Suprapubic skin (tissue), 4 donors: Measurements from ENCODE around the gene PCYOX1L. TPM values are rescaled to one million over a fixed set of nuclear protein-coding genes. Genes with fewer than 3 reads are reported as not detected.

Experiments
- DNase-seq, 2 donors: peaks; one replicate each; pipeline ENCODE4 v3.0.0-alpha.2; 2019; ENCODE audit warnings: low spot score in 2 of 2
- H3K27ac ChIP-seq: fragments of 200-600 bp; sonication (generic); one replicate; pipeline ENCODE4 v1.5.1; 2019
- H3K27me3 ChIP-seq: fragments of 200-600 bp; sonication (generic); one replicate; pipeline ENCODE4 v1.5.1; 2019
- H3K36me3 ChIP-seq: fragments of 200-600 bp; sonication (generic); one replicate; pipeline ENCODE4 v1.5.1; 2019
- H3K4me1 ChIP-seq: fragments of 200-600 bp; sonication (generic); one replicate; pipeline ENCODE4 v1.5.1; 2019
- H3K4me3 ChIP-seq: fragments of 200-600 bp; sonication (generic); one replicate; pipeline ENCODE4 v1.5.1; 2019; ENCODE audit warnings: mild to moderate bottlenecking
- H3K9me3 ChIP-seq: fragments of 200-600 bp; sonication (generic); one replicate; pipeline ENCODE4 v1.5.1; 2019
- CTCF ChIP-seq, 2 donors: fragments of 200-600 bp in 1 of 2; fragments of 450-650 bp in 1 of 2; sonication (generic) in 1 of 2; IDR thresholded peaks; one replicate each; pipeline ENCODE4 v1.5.1; 2016 to 2019; ENCODE audit warnings: antibody characterized with exemption in 2 of 2, mild to moderate bottlenecking in 1 of 2, moderate library complexity in 1 of 2
- EP300 ChIP-seq: sonication (generic); formaldehyde crosslinking; IDR thresholded peaks from one replicate; pipeline ENCODE4 v1.6.1; 2017; ENCODE audit warnings: antibody characterized with exemption
- POLR2A ChIP-seq, 2 donors: fragments of 450-650 bp; IDR thresholded peaks; one replicate each; pipeline ENCODE4 v1.6.1; 2017; ENCODE audit warnings: antibody characterized with exemption in 2 of 2, mild to moderate bottlenecking in 2 of 2, moderate library complexity in 2 of 2
- POLR2AphosphoS5 ChIP-seq, 3 donors: sonication (generic); formaldehyde crosslinking; IDR thresholded peaks; one replicate each; pipeline ENCODE4 v1.6.1; 2017; ENCODE audit warnings: antibody characterized with exemption in 3 of 3
- WGBS: methylation state at CpG from one replicate; pipeline ENCODE4 v1.1.5; 2018; 5-methylcytosine and 5-hydroxymethylcytosine counted together
- total RNA-seq, 4 donors: library from RNA; depleted of rRNA; stranded (reverse); fragments of >200 nt; gene quantifications; one replicate each; pipeline ENCODE4 v1.1.0, GENCODE V29; 2016

PCYOX1L gene
- total RNA-seq, 4 donors from 2014 or later = 4.5 to 11.8 (median 5.8) TPM

GRCh38 chr5:149412783-149413476, 55.1 kb downstream of the PCYOX1L start:
- peak overlapping the region; percentile 11 for H3K27ac ChIP-seq

GRCh38 chr5:149413477-149414210, 55.8 kb downstream of the PCYOX1L start:
- H3K4me3 ChIP-seq = no peak overlapping the region
- peaks cover 6% of the 10 kb centered on the region for H3K4me1 ChIP-seq
- H3K27me3 ChIP-seq = no peaks in the 10 kb centered on the region
- no peaks in the 10 kb centered on the region for H3K36me3 ChIP-seq
- DNase-seq = no peak
- TF ChIP-seq CTCF (IDR thresholded peaks at IDR 0.05) = no peak
- 90% methylated on average over 16 of the region's 16 CpGs for WGBS
- peak overlapping the region; percentile 11 for H3K27ac ChIP-seq
- no peaks in the 10 kb centered on the region for H3K9me3 ChIP-seq

More at GRCh38 chr5:149412783-149413476, 55.1 kb downstream of the PCYOX1L start:
- WGBS = 88% methylated on average over 8 of the region's 8 CpGs
- no peaks in the 10 kb centered on the region for H3K27me3 ChIP-seq
- TF ChIP-seq POLR2A (IDR thresholded peaks at IDR 0.05) (no peak), POLR2AphosphoS5 (IDR thresholded peaks at IDR 0.05) (no peak), EP300 (no peak), CTCF (IDR thresholded peaks at IDR 0.05) (no peak)
- peaks cover 6% of the 10 kb centered on the region for H3K4me1 ChIP-seq
- H3K9me3 ChIP-seq = no peaks in the 10 kb centered on the region
- DNase-seq = no peak
- H3K36me3 ChIP-seq = no peaks in the 10 kb centered on the region
- peak overlapping the region; percentile 42 for H3K4me3 ChIP-seq

- DNase-seq = no peak
Observed at GRCh38 chr5:149414405-149415065, 56.7 kb downstream of the PCYOX1L start.

GRCh38 chr5:149415066-149415967, 57.5 kb downstream of the PCYOX1L start:
- Histone ChIP-seq H3K27me3 (no peaks in the 10 kb centered on the region), H3K36me3 (no peaks in the 10 kb centered on the region), H3K9me3 (no peaks in the 10 kb centered on the region), H3K4me1 (peaks cover 18% of the 10 kb centered on the region), H3K4me3 (no peak overlapping the region), H3K27ac (peak overlapping the region; percentile 5)
- 86% methylated on average over 10 of the region's 10 CpGs for WGBS
- no peak for TF ChIP-seq CTCF (IDR thresholded peaks at IDR 0.05)
- TF ChIP-seq EP300 = no peak
- no peak for TF ChIP-seq POLR2A (IDR thresholded peaks at IDR 0.05)
- TF ChIP-seq POLR2AphosphoS5 (IDR thresholded peaks at IDR 0.05) = no peak
- no peak for DNase-seq

More at GRCh38 chr5:149414405-149415065, 56.7 kb downstream of the PCYOX1L start:
- Histone ChIP-seq H3K4me1 (peaks cover 10% of the 10 kb centered on the region), H3K9me3 (no peaks in the 10 kb centered on the region), H3K27ac (peak overlapping the region; percentile 5), H3K4me3 (no peak overlapping the region), H3K27me3 (no peaks in the 10 kb centered on the region), H3K36me3 (no peaks in the 10 kb centered on the region)
- 58% methylated on average over 7 of the region's 7 CpGs for WGBS
- TF ChIP-seq EP300 (no peak), POLR2A (IDR thresholded peaks at IDR 0.05) (no peak), CTCF (IDR thresholded peaks at IDR 0.05) (no peak), POLR2AphosphoS5 (IDR thresholded peaks at IDR 0.05) (no peak)
